ENCODE measurements around the gene PTGIS.

Gene PTGIS

DNA sequence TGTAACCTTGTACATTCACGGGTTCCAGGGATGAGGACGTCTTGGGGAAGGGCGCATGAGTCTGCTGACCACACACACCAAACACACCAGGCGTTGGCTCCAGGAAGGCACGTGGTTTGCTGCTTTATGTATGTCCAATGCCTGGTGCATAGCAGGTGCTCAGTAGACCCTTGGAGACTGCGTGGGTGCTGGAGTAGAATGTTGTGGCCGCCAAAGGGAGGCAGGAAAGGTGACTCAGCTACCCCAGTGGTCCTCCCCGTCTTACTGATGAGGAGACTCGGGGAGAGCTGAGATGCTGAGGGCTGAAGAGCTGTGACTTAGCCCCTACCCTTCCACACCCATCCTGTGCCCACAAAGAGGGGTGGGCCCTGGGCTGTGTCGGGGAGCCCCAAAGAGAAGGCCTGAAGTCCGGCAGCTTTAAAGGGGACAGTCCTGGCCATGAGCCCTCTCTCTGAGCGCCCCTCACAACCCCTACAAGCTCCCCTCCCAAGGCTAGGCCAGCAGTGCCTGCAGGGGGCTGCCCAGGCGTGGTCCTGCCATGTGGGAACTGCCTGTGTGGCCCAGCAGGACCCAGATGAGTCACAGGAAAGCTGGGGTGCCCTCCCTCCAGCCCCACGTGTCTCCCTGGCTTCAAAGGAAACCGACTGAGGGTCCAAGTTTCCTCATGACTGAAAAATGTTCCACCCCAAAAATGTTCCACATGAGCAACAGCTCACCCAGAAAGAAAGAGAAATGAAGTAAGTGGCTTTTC is 28.0 kb upstream of the PTGIS start:
- peak; percentile 65 for DNase-seq (ENCODE audit: low read depth)

DNA sequence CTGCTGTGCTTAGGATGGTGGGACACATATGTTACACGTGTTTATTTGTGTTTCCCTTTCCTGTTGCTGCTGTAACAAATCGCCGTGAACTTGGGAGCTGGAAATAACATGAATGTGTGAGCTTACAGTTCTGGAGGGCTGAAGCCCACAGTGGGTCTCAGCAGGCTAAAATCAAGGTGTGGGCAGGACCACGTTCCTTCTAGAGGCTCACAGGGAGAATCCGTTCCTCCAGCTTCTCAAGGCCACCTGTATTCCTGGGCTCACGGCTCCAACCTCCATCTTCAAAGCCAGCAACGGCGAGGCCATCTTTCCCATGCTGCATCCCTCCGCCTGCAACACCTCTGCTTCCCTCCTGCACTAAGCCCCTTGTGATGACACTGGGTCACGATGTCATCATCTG is 27.4 kb upstream of the PTGIS start:
- DNase-seq (ENCODE audit: low read depth) = no peak

DNA sequence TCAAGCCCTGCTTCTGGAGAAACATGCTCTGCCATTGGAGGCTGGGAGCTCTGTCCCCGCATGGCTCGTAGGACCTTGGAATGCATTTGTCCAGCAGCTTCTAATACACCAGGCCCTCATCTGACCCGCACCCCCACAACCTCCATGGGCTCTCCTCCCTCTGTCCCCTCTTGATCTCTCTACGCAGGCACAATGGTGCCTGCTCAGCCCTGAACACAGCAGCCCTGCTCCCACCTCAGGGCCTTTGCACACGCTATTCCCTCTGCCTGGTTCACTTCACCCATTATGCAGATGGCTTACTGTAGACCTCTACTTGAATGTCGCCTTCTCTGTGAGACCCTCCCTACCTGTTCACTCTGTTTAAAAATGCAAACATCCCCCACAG is 27.0 kb upstream of the PTGIS start:
- no peak for DNase-seq (ENCODE audit: low read depth)

- DNase-seq (ENCODE audit: low read depth) = peak; percentile 75
Measured at GRCh38 chr20:49594143-49594930, 26.4 kb upstream of the PTGIS start.

GRCh38 chr20:49593466-49594142 is 25.7 kb upstream of the PTGIS start:
- DNase-seq (ENCODE audit: low read depth) = no peak

GRCh38 chr20:49592120-49592519 is 24.2 kb upstream of the PTGIS start:
- DNase-seq (ENCODE audit: low read depth) = no peak

DNA sequence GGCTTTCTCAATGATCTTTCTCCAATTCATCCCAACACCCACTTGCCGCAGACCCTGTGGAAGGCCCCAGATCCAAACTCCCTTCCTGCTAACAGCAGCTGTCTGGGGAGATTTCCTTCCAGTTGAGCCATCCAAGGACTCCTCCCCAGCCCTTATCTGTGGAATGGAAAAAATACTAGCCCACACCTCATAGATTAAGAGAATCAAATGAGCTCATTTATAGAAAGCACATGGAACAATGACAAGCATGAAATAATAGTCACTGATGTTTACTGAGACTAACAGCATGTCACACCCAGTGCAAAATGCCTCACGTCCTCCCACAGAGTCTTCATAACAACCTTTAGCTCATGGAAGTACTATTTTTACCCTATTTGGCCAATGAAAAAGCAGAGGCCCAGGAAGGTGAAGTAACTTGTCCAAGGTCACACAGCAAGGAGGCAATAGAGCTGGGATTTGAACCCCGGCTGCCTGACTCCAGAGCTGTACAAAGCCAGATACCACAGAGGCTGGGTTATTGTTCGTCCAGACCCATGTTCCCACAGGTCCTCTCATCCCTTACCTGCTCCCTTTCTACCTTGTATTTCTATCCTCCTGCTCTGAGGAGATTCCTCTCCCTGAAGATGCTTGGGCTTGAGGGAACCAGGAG is 23.4 kb upstream of the PTGIS start:
- peak; percentile 72 for DNase-seq (ENCODE audit: low read depth)

DNA sequence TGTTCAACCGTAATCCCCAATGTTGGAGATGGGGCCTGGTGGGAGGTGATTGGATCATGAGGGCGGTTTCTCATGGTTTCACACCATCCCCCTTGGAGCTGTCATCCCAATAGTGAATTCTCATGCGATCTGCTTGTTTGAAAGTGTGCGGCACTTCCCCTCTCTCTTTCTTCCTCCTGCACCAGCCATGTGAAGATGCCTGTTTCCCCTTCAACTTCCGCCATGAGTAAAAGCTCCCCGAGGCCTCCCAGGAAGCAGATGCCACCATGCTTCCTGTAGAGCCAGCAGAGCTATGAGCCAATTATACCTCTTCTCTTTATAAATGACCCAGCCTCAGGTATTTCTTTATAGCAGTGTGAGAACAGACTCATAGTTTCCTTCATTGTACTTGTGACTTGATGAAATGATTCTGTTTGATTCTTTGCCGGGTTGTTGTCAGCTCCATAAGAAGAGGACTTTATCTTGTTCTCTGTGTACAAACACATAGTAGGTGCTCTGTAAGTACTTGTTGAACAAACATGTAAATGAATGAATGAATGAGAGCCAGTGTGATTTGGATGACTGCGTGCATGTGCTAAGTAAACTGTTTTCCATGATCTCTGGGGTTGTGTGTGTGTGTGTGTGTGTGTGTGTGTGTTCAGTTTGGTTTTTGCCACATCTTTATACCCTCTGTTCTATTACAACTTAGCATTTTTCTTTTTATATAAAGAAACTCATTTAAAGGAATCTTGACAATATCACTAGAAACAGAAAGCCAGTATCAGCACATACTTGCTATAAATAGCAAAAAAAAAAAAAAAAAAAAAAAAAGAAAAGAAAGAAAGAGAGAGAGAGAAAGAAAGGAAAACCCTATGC is 22.5 kb upstream of the PTGIS start:
- no peak for DNase-seq (ENCODE audit: low read depth)

GRCh38 chr20:49589747-49590146 is 21.8 kb upstream of the PTGIS start:
- DNase-seq (ENCODE audit: low read depth) = no peak

- peak; percentile 95 for DNase-seq (ENCODE audit: low read depth)
Measured at GRCh38 chr20:49587111-49587570, 19.2 kb upstream of the PTGIS start.

- peak; percentile 70 for DNase-seq (ENCODE audit: low read depth)
Measured at GRCh38 chr20:49585585-49586245, 17.8 kb upstream of the PTGIS start.

DNA sequence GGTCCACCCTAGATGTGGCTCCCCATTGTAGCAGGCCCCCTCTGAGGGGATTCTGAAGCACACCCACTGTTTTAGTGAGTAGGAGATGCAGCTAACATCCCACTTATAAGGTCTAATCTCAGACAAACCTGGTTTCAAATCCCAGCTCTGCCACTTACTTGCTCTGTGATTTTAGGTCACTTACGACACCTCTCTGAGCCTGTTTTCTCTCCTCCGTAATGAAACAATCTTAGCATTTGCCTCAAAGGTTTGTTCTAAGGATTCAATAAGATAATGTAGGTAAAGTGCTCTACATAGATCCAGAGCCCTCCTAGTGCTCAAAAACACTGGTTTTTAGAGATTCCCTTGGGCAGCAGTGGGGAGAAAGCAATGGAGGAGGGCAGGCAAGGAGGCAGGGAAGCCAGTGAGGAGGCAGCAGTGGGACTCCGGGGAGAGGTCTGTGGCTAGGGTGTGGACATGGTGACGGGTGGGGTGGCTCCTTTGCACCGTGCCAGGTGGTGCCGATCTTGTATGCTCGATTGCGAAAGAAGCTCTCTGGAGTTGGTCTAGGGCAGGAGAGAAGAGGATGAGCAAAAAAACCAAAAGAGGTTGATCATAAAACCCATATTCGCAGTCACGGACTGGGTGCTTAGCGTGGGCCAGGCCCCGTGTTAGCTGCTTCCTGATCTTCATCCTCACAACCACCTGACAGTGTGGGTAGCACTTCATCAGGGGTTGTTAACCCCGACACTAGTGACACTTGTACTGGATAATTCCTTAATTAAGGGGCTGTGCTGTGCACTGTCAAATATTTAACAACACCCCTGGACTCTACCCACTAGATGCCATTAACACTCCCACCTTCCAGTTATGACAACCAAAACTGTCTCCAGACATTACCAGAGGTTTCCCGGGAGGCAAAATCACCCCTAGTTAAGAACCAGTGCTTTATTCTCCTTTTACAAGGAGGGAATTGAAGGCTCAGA is 16.8 kb upstream of the PTGIS start:
- no peak for DNase-seq (ENCODE audit: low read depth)

DNA sequence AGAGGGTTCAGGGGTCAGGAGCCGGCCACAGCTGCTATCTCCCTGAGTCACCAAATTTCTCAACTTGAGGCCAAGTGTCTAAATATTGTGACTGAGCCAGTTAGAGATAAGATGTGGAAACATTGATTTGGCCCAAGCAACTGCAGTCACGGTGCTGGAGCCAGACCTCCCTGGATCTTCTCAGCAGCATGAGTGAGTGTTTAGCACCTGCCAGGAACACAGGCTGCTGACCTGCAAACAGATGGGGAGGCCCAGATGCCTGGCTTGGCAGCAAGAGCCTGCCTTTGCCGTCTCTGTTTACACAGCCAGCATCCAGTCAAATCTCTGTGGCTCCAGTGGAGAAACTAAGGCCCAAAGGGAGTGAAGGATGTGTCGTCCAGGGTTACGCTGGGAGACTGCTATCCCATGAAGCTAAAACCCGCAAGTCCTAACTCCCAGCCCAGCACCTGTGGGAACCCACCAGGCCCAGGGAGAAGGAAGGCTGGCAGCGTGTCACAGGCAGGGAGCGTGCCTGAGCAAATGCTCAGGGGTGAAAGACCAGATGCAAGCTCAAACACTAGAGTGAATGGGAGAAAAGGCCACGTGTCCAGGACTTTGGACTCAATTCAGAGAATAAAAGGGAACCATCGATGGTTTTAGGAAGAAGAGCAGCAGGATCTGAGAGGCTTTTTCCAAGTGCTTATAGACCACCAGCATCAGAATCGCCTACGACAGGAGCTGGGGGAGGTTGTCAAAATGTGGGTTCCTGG is 15.9 kb upstream of the PTGIS start:
- peak; percentile 91 for DNase-seq (ENCODE audit: low read depth)

DNA sequence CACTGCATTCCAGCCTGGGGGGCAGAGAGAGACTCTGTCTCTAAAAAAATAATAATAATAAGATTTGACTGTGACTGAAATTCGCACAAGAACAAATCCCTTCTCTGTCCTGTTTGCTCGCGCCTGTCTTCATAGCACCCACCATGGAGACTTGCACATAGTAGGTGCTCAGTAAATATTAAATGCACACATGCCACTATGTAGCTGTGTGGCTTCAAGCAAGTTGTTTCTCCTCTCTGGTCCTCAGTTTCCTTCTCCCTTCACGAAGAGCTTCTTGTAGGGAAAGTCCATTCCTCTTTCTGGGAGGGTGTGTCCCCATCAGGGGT is 15.4 kb upstream of the PTGIS start:
- DNase-seq (ENCODE audit: low read depth) = no peak

DNA sequence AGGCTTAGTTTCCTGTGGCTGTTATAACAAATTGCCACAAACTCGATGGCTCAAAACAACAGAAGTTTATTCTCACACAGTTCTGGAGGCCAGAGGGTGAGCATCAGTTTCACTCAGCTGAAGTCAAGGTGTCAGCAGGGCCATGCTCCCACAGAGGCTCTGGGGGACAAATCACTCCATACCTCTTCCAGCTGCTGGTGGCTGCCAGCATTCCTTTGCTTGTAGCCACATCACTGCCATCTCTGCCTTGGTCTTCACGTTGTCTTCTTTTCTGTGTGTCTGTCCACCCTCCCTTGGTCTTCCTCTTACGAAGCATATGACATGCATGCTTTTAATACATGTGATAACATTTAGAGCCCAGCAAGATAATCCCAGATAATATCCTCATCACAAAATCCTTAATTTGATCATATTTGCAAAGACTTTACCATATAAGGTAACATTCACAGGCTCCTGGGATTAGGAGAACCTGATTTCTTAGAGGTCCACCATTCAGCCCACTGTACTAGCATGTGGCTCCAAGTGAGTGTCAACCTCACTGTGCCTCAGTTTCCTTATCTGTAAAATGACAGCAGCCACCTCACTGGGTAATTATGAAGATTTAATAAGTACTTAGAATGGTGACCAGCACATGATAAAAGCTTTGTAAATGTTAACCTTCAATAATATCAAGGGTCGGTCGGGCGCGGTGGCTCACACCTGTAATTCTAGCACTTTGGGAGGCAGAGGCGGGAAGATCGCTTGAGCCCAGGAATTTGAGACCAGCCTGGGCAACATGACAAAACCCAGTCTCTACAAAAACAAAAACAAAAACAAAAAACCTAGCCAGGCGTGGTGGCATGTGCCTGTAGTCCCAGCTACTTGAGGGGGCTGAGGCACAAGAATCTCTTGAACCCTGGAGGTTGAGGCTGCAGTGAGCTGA is 14.7 kb upstream of the PTGIS start:
- DNase-seq (ENCODE audit: low read depth) = no peak

GRCh38 chr20:49581482-49581881 is 13.5 kb upstream of the PTGIS start:
- DNase-seq (ENCODE audit: low read depth) = no peak

DNA sequence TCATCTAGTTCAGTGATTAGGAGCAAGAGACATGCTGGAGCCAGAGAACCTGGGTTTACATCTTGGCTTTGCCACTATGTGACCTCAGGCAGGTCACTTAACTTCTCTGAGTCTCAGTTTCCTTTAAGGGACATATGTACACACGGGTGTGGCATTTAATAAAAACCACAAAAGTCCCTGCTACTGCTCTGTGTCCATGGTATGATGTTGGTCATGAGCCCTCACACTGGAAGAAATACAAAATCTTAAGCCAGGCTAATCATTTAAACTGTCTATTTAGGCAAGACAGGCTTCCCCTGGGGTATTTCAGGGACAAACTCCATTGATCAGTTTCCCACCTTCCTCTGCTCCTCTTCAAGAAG is 12.9 kb upstream of the PTGIS start:
- DNase-seq (ENCODE audit: low read depth) = no peak

Measured in EH (cell line).